ENCODE results near the gene MAIP1. TPM values are rescaled to one million over a fixed set of nuclear protein-coding genes. Genes with fewer than 3 reads are reported as not detected.

Gene MAIP1
- total and polyA plus RNA-seq, 9 of the 15 experiments (the other 6 are each of a cell fraction or from before 2014, with no cell fraction given), result 3.6 to 30.0 (median 24.5) TPM

- Histone ChIP-seq H3K4me1 (replicated peaks in 1 of 2; ENCODE audit: control insufficient read depth in 2 of 2, insufficient read depth in 2 of 2, low read length in 2 of 2) (no peaks in the 10 kb centered on the region), H3K27ac (ENCODE audit: extremely low read depth, low read depth, low read length) (no peak overlapping the region), H3K9me3 (replicated peaks; ENCODE audit: control insufficient read depth, insufficient read depth, low read depth, low read length) (no peaks in the 10 kb centered on the region), H3K4me2 (ENCODE audit: insufficient read depth, low read length) (no peak overlapping the region), H3K79me2 (ENCODE audit: control insufficient read depth, insufficient read depth, low read length) (no peaks in the 10 kb centered on the region), H3K36me3 (ENCODE audit: control insufficient read depth, insufficient read depth, low read length) (no peaks in the 10 kb centered on the region), H3K27me3 (ENCODE audit: control insufficient read depth in 2 of 2, insufficient read depth in 2 of 2, low read length in 2 of 2) (no peaks in the 10 kb centered on the region), H3K9ac (ENCODE audit: insufficient read depth in 1 of 2, low read depth in 2 of 2, low read length in 2 of 2) (no peak overlapping the region), H3K9me1 (ENCODE audit: control insufficient read depth, insufficient read depth, low read length) (no peaks in the 10 kb centered on the region), H3K4me3 (no peak overlapping the region), H4K20me1 (replicated peaks; ENCODE audit: control insufficient read depth, insufficient read depth, low read length) (no peaks in the 10 kb centered on the region), H2AFZ (ENCODE audit: low read depth, low read length) (no peak overlapping the region)
- FAIRE-seq (no peak), DNase-seq (ENCODE audit: extremely low read depth in 1 of 4, low spot score in 3 of 4) (no peak), ATAC-seq (no peak)
- in situ Hi-C loops (cut with MboI) (loop anchor here (10.0 kb wide), 1 partner anchor 717 kb away; no protein-coding TSS in a partner anchor), intact Hi-C loops (cut with micrococcal nuclease) (no loop called here)
- CTCF ChIA-PET (ENCODE audit: low intra/inter-chr PET ratio), result no interaction called here
- BruUV-seq (replicated peaks), result no TSS peak
- TF ChIP-seq FOXP4 (CRISPR knock-in tag; IDR thresholded peaks at IDR 0.05; ENCODE audit: borderline replicate concordance) (no peak), FOSL1 (tag; conservative IDR thresholded peaks at IDR 0.05) (0 out of 2 replicates have a peak, but pooled peaks have one; percentile 29), MNT (conservative IDR thresholded peaks at IDR 0.05) (no peak), ATF3 (IDR thresholded peaks at IDR 0.05) (0 out of 2 replicates have a peak, but pooled peaks have one; percentile 37), ATF3 (CRISPR knock-in tag; conservative IDR thresholded peaks at IDR 0.05) (no peak), TRIM28 (IDR thresholded peaks at IDR 0.05) (no peak), CGGBP1 (CRISPR knock-in tag; IDR thresholded peaks at IDR 0.05) (no peak), HDAC8 (tag; IDR thresholded peaks at IDR 0.05) (no peak), MEF2D (tag; conservative IDR thresholded peaks at IDR 0.05; ENCODE audit: low read depth) (no peak), MCM5 (IDR thresholded peaks at IDR 0.05; ENCODE audit: low read depth) (no peak), ZNF740 (CRISPR knock-in tag; IDR thresholded peaks at IDR 0.05) (no peak), ZNF740 (tag; IDR thresholded peaks at IDR 0.05) (no peak), SUPT5H (IDR thresholded peaks at IDR 0.05) (no peak), TSC22D4 (tag; IDR thresholded peaks at IDR 0.05) (no peak), CTBP1 (IDR thresholded peaks at IDR 0.05; ENCODE audit: borderline replicate concordance) (no peak), NCOA1 (IDR thresholded peaks at IDR 0.05; ENCODE audit: low read depth) (no peak), FOXP1 (CRISPR knock-in tag; IDR thresholded peaks at IDR 0.05) (no peak), KLF10 (CRISPR knock-in tag; IDR thresholded peaks at IDR 0.05) (no peak)
- POLR2A ChIA-PET, result no interaction called here
These were observed 22.6 kb downstream of the MAIP1 start for GRCh38 chr2:199977984-199978415.

Measured in K562 (cell line).